ENCODE results near the gene SCO2. TPM values are rescaled to one million over a fixed set of nuclear protein-coding genes. Genes with fewer than 3 reads are reported as not detected.

Gene SCO2
- total RNA-seq, 3 donors from 2014 or later (not counting 1 experiment from before 2014, with no cell fraction given), result 2.8 to 13.5 (median 8.4) TPM

DNA sequence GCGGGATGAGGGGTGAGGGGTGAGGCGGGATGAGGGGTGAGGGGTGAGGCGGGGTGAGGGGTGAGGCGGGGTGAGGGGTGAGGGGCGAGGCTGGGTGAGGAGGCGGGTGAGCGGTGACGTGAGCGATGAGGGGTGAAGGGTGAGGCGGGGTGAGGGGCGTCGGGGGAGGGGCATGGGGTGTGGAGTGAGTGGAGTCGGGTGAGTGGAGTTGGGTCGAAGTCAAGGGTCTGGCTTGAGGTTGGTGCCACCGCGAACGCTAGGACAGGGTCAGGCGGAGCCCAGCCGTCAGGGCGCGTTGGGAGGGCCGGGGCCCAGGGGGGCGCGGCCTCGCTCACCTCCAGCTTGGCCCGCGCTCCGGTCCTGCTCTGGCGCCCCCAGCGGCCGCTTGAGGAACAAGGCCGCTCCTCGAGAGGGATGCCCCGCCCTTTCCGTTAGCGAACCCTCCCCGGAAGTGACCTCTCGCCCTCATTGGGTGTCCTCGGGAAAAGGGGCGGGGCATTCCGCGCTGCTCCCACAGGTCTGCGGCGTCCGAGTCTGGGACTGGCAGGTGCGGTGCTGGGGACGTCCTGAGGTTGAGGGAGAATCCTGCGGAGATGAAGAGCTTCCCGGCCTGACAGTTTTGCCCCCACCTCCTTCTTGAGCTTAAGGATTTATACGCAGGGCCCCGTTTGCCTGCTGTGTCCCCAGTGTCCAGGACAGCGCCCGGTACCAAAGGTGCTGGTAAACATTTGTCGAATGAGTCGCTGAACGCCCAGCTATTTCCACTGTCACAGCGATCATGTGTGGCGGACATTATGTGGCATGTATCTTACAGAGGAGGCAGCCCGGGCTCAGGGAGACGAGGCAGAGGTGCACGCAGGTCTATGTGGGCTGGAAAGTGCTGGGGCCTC, 37.4 kb upstream of the SCO2 start, which contains the start of gene SYCE3:
Gene SYCE3 (minus strand): TSS at position 397 of the 890 bp plus-strand sequence. CDS start 6,514 bp downstream, outside the sequence.
- DNase-seq (peak; percentile 98), ATAC-seq (peak; percentile 93 to 98 (median 93))
- TF ChIP-seq, protein P1, sequence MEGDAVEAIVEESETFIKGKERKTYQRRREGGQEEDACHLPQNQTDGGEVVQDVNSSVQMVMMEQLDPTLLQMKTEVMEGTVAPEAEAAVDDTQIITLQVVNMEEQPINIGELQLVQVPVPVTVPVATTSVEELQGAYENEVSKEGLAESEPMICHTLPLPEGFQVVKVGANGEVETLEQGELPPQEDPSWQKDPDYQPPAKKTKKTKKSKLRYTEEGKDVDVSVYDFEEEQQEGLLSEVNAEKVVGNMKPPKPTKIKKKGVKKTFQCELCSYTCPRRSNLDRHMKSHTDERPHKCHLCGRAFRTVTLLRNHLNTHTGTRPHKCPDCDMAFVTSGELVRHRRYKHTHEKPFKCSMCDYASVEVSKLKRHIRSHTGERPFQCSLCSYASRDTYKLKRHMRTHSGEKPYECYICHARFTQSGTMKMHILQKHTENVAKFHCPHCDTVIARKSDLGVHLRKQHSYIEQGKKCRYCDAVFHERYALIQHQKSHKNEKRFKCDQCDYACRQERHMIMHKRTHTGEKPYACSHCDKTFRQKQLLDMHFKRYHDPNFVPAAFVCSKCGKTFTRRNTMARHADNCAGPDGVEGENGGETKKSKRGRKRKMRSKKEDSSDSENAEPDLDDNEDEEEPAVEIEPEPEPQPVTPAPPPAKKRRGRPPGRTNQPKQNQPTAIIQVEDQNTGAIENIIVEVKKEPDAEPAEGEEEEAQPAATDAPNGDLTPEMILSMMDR (IDR thresholded peaks at IDR 0.05), result peak; percentile 82
- Histone ChIP-seq H3K4me1 (ENCODE audit: control insufficient read depth, insufficient read depth, low read length) (peaks cover 15% of the 10 kb centered on the region), H3K27me3 (ENCODE audit: control insufficient read depth, insufficient read depth, low read length) (no peaks in the 10 kb centered on the region), H3K4me3 (ENCODE audit: low read length) (peak within 1 kb of the TSS; percentile 49), H3K36me3 (ENCODE audit: control insufficient read depth, insufficient read depth, low read length) (no peaks in the 10 kb centered on the region), H3K9me3 (ENCODE audit: control insufficient read depth, insufficient read depth, low read length) (no peaks in the 10 kb centered on the region), H3K27ac (ENCODE audit: low read length) (peak within 1 kb of the TSS; percentile 74)
- intact Hi-C loops (cut with micrococcal nuclease), result loop anchor here (1.0 to 5.0 kb wide), 3 partner anchors 18 to 55 kb away; partner anchors contain the start of genes LMF2, NCAPH2 and SCO2
- peaks cover 23 to 28% of the 10 kb centered on the region in 2 donors for H3K4me1 Mint-ChIP-seq
- 6% methylated on average over 60 of the region's 61 CpGs for WGBS (ENCODE audit: insufficient coverage)
- peak within 1 kb of the TSS; percentile 97 for H3K4me3 Mint-ChIP-seq
- peaks cover 0 to 6% of the 10 kb centered on the region in 2 donors for H3K27me3 Mint-ChIP-seq (ENCODE audit: low read depth in 2 of 2)
- no peaks in the 10 kb centered on the region for H3K36me3 Mint-ChIP-seq
- peak within 1 kb of the TSS; percentile 87 to 95 for H3K27ac Mint-ChIP-seq
- H3K9me3 Mint-ChIP-seq, result no peaks in the 10 kb centered on the region

DNA sequence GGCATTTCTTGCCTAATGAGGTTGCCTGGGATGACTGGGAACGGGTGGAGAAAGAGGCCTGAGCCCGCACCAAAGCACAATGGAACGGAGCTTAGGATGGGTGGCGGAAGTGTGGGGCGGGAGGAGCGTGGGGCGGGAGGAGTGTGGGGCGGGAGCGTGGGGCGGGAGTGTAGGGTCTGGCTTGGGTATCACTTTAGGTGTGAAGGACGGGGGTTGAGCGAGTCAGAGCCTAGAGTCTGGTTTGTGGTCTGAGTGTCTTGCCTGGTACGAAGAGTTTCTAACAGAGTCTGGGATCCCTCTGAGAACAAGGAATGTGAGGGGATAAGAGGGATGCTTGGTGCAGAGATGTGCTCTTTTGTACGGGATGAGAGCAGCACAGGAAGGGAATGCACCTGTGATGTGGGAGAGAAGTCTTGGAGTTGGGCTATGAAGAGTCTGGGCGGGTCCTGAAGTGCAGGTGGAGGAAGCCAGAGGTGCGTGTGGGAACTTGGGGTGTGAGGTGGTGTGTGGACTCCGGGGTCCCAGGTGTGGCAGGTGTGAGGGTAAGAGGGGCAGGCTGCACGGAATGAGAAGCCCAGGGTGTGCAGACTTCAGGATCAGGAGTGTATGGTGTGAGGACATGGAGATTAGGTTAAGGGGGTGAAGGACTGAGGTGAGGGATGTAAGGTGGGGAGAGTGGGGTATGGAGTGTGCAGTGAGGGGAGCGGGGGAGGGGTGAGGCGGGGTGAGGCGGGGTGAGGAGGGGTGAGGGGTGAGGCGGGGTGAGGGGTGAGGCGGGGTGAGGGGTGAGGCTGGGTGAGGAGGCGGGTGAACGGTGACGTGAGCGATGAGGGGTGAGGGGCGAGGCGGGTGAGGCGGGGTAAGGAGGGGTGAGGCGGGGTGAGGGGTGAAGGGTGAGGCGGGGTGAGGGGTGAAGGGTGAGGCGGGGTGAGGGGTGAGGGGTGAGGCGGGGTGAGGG, 36.3 kb upstream of the SCO2 start:
- intact Hi-C loops (cut with micrococcal nuclease), result loop anchor here (1.0 to 5.0 kb wide), 3 partner anchors 17 to 54 kb away; partner anchors contain the start of genes LMF2, NCAPH2 and SCO2
- DNase-seq, result peak in 1 of 2 donors; percentile 52
- 68% methylated on average over 22 of the region's 34 CpGs for WGBS (ENCODE audit: insufficient coverage)

DNA sequence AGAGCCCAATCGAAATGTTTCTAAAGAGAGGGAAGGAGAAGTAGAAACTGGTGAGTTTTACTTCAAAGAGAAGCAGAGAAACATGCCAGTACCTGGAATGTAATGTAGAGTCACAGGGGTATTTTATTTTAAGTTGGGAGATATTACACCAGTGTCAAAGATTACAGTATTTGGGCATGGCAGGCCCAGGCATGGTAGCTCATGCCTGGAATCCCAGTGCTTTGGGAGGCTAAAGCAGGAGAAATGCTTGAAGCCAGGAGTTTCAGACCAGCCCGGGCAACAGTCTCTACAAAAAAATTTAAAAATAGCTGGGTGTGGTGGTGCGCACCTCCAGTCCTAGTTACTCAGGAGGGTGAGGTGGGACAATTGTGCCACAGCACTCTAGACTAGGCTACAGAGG, 34.6 kb upstream of the SCO2 start:
- Mint-ChIP-seq H3K36me3 (no peaks in the 10 kb centered on the region), H3K27me3 (ENCODE audit: low read depth in 2 of 2) (no peaks in the 10 kb centered on the region), H3K4me1 (peaks cover 23 to 28% of the 10 kb centered on the region in 2 donors), H3K4me3 (no peak overlapping the region), H3K9me3 (no peaks in the 10 kb centered on the region), H3K27ac (no peak overlapping the region)
- Histone ChIP-seq H3K36me3 (ENCODE audit: control insufficient read depth, insufficient read depth, low read length) (no peaks in the 10 kb centered on the region), H3K4me3 (ENCODE audit: low read length) (no peak overlapping the region), H3K9me3 (ENCODE audit: control insufficient read depth, insufficient read depth, low read length) (no peaks in the 10 kb centered on the region), H3K27ac (ENCODE audit: low read length) (no peak overlapping the region), H3K4me1 (ENCODE audit: control insufficient read depth, insufficient read depth, low read length) (peaks cover 15% of the 10 kb centered on the region), H3K27me3 (ENCODE audit: control insufficient read depth, insufficient read depth, low read length) (no peaks in the 10 kb centered on the region)
- TF ChIP-seq, protein P1 (IDR thresholded peaks at IDR 0.05), result no peak
- WGBS (ENCODE audit: insufficient coverage), result 98% methylated on average over 3 of the region's 3 CpGs
- intact Hi-C loops (cut with micrococcal nuclease), result loop anchor here (5.0 kb wide), 2 partner anchors 33 to 53 kb away; partner anchors contain the start of genes LMF2, NCAPH2 and SCO2
- ATAC-seq, result no peak
- no peak for DNase-seq

More for the DNA sequence above, 36.3 kb upstream of the SCO2 start:
- Histone ChIP-seq H3K4me1 (ENCODE audit: control insufficient read depth, insufficient read depth, low read length) (peaks cover 15% of the 10 kb centered on the region), H3K4me3 (ENCODE audit: low read length) (no peak overlapping the region), H3K27ac (ENCODE audit: low read length) (peak overlapping the region; percentile 74), H3K36me3 (ENCODE audit: control insufficient read depth, insufficient read depth, low read length) (no peaks in the 10 kb centered on the region), H3K9me3 (ENCODE audit: control insufficient read depth, insufficient read depth, low read length) (no peaks in the 10 kb centered on the region), H3K27me3 (ENCODE audit: control insufficient read depth, insufficient read depth, low read length) (no peaks in the 10 kb centered on the region)
- H3K36me3 Mint-ChIP-seq, result no peaks in the 10 kb centered on the region
- H3K4me1 Mint-ChIP-seq, result peaks cover 23 to 28% of the 10 kb centered on the region in 2 donors
- TF ChIP-seq, protein P1 (IDR thresholded peaks at IDR 0.05), result no peak
- peak; percentile 50 to 59 (median 57) for ATAC-seq
- H3K27me3 Mint-ChIP-seq (ENCODE audit: low read depth in 2 of 2), result peaks cover 0 to 4% of the 10 kb centered on the region in 2 donors
- no peaks in the 10 kb centered on the region for H3K9me3 Mint-ChIP-seq
- H3K4me3 Mint-ChIP-seq, result peak overlapping the region; percentile 86
- peak overlapping the region; percentile 81 to 95 for H3K27ac Mint-ChIP-seq
